ENCODE measurements around the gene PDAP1. TPM values are rescaled to one million over a fixed set of nuclear protein-coding genes. Genes with fewer than 3 reads are reported as not detected.
"Not testable (repeated sequence)": the region's sequence is repeated elsewhere in the genome, so short reads cannot be mapped to it uniquely, and the experiment has no call there.

The PDAP1 gene
- total RNA-seq, 1 donor from 2014 or later: 128 TPM

GRCh38 chr7:99418260-99418659, 9.9 kb upstream of the PDAP1 start:
- Mint-ChIP-seq H3K4me3 (ENCODE audit: low read depth) (no peak overlapping the region), H3K9me3 (ENCODE audit: low read depth) (no peaks in the 10 kb centered on the region), H3K27ac (no peak overlapping the region), H3K36me3 (ENCODE audit: insufficient read depth) (peaks cover 25% of the 10 kb centered on the region), H3K4me1 (ENCODE audit: low read depth) (no peaks in the 10 kb centered on the region), H3K27me3 (no peaks in the 10 kb centered on the region)
- no peak for TF ChIP-seq CTCF (IDR thresholded peaks at IDR 0.05; ENCODE audit: unreplicated experiment)
- no peak for DNase-seq (ENCODE audit: low spot score, unreplicated experiment)

GRCh38 chr7:99415513-99416127, 7.2 kb upstream of the PDAP1 start:
- not testable (repeated sequence) for H3K27me3 Mint-ChIP-seq; DNase-seq (ENCODE audit: low spot score, unreplicated experiment); H3K27ac Mint-ChIP-seq; H3K9me3 Mint-ChIP-seq (ENCODE audit: low read depth); H3K4me3 Mint-ChIP-seq (ENCODE audit: low read depth); H3K4me1 Mint-ChIP-seq (ENCODE audit: low read depth)
- peaks cover 32% of the 10 kb centered on the region for H3K36me3 Mint-ChIP-seq (ENCODE audit: insufficient read depth)
- peak; percentile 62 for TF ChIP-seq CTCF (IDR thresholded peaks at IDR 0.05; ENCODE audit: unreplicated experiment)

- no peak for DNase-seq (ENCODE audit: low spot score, unreplicated experiment)
- peaks cover 21% of the 10 kb centered on the region for H3K36me3 Mint-ChIP-seq (ENCODE audit: insufficient read depth)
- no peak for TF ChIP-seq CTCF (IDR thresholded peaks at IDR 0.05; ENCODE audit: unreplicated experiment)
- H3K9me3 Mint-ChIP-seq (ENCODE audit: low read depth): no peaks in the 10 kb centered on the region
- H3K4me3 Mint-ChIP-seq (ENCODE audit: low read depth): peak overlapping the region; percentile 93
- no peaks in the 10 kb centered on the region for H3K27me3 Mint-ChIP-seq
- peaks cover 27% of the 10 kb centered on the region for H3K4me1 Mint-ChIP-seq (ENCODE audit: low read depth)
- peak overlapping the region; percentile 44 for H3K27ac Mint-ChIP-seq
Measured at GRCh38 chr7:99410635-99411034, 2.2 kb upstream of the PDAP1 start.

- no peak for DNase-seq (ENCODE audit: low spot score, unreplicated experiment)
- peaks cover 16% of the 10 kb centered on the region for H3K36me3 Mint-ChIP-seq (ENCODE audit: insufficient read depth)
- peaks cover 27% of the 10 kb centered on the region for H3K4me1 Mint-ChIP-seq (ENCODE audit: low read depth)
- no peak for TF ChIP-seq CTCF (IDR thresholded peaks at IDR 0.05; ENCODE audit: unreplicated experiment)
- H3K27ac Mint-ChIP-seq: peak overlapping the region; percentile 100
- no peaks in the 10 kb centered on the region for H3K27me3 Mint-ChIP-seq
- H3K4me3 Mint-ChIP-seq (ENCODE audit: low read depth): peak overlapping the region; percentile 93
- no peaks in the 10 kb centered on the region for H3K9me3 Mint-ChIP-seq (ENCODE audit: low read depth)
Measured at GRCh38 chr7:99409806-99410205, 1.4 kb upstream of the PDAP1 start.

GRCh38 chr7:99409192-99409572, 785 bp upstream of the PDAP1 start:
- Mint-ChIP-seq H3K4me1 (ENCODE audit: low read depth) (peaks cover 27% of the 10 kb centered on the region), H3K27ac (peak overlapping the region; percentile 100), H3K4me3 (ENCODE audit: low read depth) (peak overlapping the region; percentile 93), H3K36me3 (ENCODE audit: insufficient read depth) (peaks cover 15% of the 10 kb centered on the region), H3K9me3 (ENCODE audit: low read depth) (no peaks in the 10 kb centered on the region), H3K27me3 (no peaks in the 10 kb centered on the region)
- no peak for TF ChIP-seq CTCF (IDR thresholded peaks at IDR 0.05; ENCODE audit: unreplicated experiment)
- DNase-seq (ENCODE audit: low spot score, unreplicated experiment): no peak
